Heart left ventricle (tissue), 16 donors: Measurements from ENCODE around the gene POU5F1. TPM values are rescaled to one million over a fixed set of nuclear protein-coding genes. Genes with fewer than 3 reads are reported as not detected.

ENCODE experiments used
- ATAC-seq, 4 donors: fragments of 200-7000 bp; cut with Tn5 transposase; one replicate each; pipeline ENCODE4 v1.9.1; 2020 to 2022; ENCODE audit warnings: moderate library complexity in 4 of 4, mild to moderate bottlenecking in 3 of 4, moderate number of reproducible peaks in 1 of 4
- DNase-seq, 5 donors: peaks; one replicate each; pipeline ENCODE4 v3.0.0-alpha.2; 2020
- H3K27ac ChIP-seq, 12 donors: fragments of 200-600 bp; sonication (generic) in 4 of 12; one replicate each; pipeline versions ENCODE4 v1.5.0 to v1.8.0; 2016 to 2022; ENCODE audit warnings: mild to moderate bottlenecking in 2 of 12
- H3K27me3 ChIP-seq, 9 donors: fragments of 200-600 bp; sonication (generic) in 2 of 9; one replicate each; pipeline versions ENCODE4 v1.5.1 to v1.8.0; 2016 to 2022; ENCODE audit warnings: mild to moderate bottlenecking in 3 of 9
- H3K36me3 ChIP-seq, 9 donors: fragments of 200-600 bp; sonication (generic) in 2 of 9; one replicate each; pipeline versions ENCODE4 v1.5.0 to v1.8.0; 2018 to 2022; ENCODE audit warnings: mild to moderate bottlenecking in 2 of 9
- H3K4me1 ChIP-seq, 12 donors: fragments of 200-600 bp; sonication (generic) in 4 of 12; one replicate each; pipeline versions ENCODE4 v1.5.0 to v1.8.0; 2016 to 2022; ENCODE audit warnings: mild to moderate bottlenecking in 3 of 12
- H3K4me3 ChIP-seq, 12 donors: fragments of 200-600 bp; sonication (generic) in 4 of 12; one replicate each; pipeline versions ENCODE4 v1.5.0 to v1.8.0; 2017 to 2022; ENCODE audit warnings: mild to moderate bottlenecking in 9 of 12, moderate library complexity in 4 of 12
- H3K9me3 ChIP-seq, 12 donors: fragments of 200-600 bp; sonication (generic) in 4 of 12; one replicate each; pipeline versions ENCODE4 v1.5.0 to v1.8.0; 2016 to 2022; ENCODE audit warnings: mild to moderate bottlenecking in 1 of 12
- CTCF ChIP-seq, 12 donors: fragments of 200-600 bp; sonication (generic) in 4 of 12; IDR thresholded peaks; one replicate each; pipeline versions ENCODE4 v1.5.0 to v1.8.0; 2018 to 2022; ENCODE audit warnings: antibody characterized with exemption in 12 of 12, mild to moderate bottlenecking in 5 of 12
- POLR2A ChIP-seq, 2 donors: fragments of 450-650 bp; IDR thresholded peaks; one replicate each; pipeline ENCODE4 v1.6.1; 2017; ENCODE audit warnings: antibody characterized with exemption in 2 of 2, mild to moderate bottlenecking in 2 of 2, moderate library complexity in 2 of 2
- WGBS, 4 donors: extraction: QIAGEN DNeasy Blood & Tissue Kit in 2 of 4; methylation state at CpG; one replicate each; pipeline versions ENCODE4 v1.1.5 to v1.1.7; 2013 to 2018; 5-methylcytosine and 5-hydroxymethylcytosine counted together
- intact Hi-C, 10 donors: fragments of 100-400 bp; cut with DNase I; formaldehyde crosslinking; loops; one replicate each; pipeline versions ENCODE4 v1.11.1 to v1.14.2; 2022
- polyA plus RNA-seq, 2 donors: library from polyadenylated mRNA; stranded (reverse); fragments of 200-250 nt; gene quantifications; one replicate each; pipeline ENCODE4 v1.2.3, GENCODE V29; 2013
- total RNA-seq, 9 donors: library from RNA; depleted of rRNA in 2 of 9; stranded (reverse); fragments of >200 nt in 2 of 9; fragmentation: NEBNext Ultra II Directional in 3 of 9; extraction: Animal tissue kit (Norgen Biotek cat#: 25700) in 3 of 9; gene quantifications; one replicate each; pipeline versions ENCODE4 v1.1.0 to v1.2.4, GENCODE V29; 2016 to 2023
- donor health status: ischemic (EF 13 %, LVEDD 7.1; RV severe dilation, severe dysfunction).
- donor health status: healthy with polysubstance abuse.
- donor health status: DM: no; HTN: yes; CAD: no.
- donor health status: DM: no; HTN: no; CAD: no.
- donor health status: ischemic (EF 25% LVEDD 6.9; RV normal size, moderate dysfunction).
- donor health status: ischemic (EF 25% LVEDD 5.7; RV mildly dilated, moderate dysfunction).
- donor health status: healthy.
- donor health status: DM: yes; HTN: yes; CAD: no.
- donor health status: ischemic (EF 35%, LVEDD 5.7; RV mildly dilated, moderate dysfunction).
- donor health status: nonischemic (EF 11% LVEDD 7.7; RV severe dilation, severe dysfunction).
- donor health status: DM: yes; HTN: yes; CAD: no.
- donor health status: PGD.
- donor health status: ischemic (EF 29% LVEDD 5.4; RV normal size, mild dysfunction).
- donor health status: nonischemic (EF 23%, LVEDD 6.1; RV moderate dilation, normal function).

POU5F1 gene
- total and polyA plus RNA-seq, 11 donors = 0.16 to 1.3 (median 0.52) TPM; not detected in 1

GRCh38 chr6:31158140-31158862 is 12.2 kb downstream of the POU5F1 start, which contains the start of gene TCF19:
TSS of gene TCF19 (plus strand) at chr6:31158589. CDS start at chr6:31159470, 881 bp downstream.
- no peaks in the 10 kb centered on the region for H3K27me3 ChIP-seq
- peak within 1 kb of the TSS in 11 of 12 donors; percentile 33 to 83 (median 59) for H3K27ac ChIP-seq
- H3K9me3 ChIP-seq = no peaks in the 10 kb centered on the region
- H3K4me1 ChIP-seq = peaks cover 0 to 26% (median 15%) of the 10 kb centered on the region in 12 donors
- TF ChIP-seq CTCF (IDR thresholded peaks at IDR 0.05) = no peak
- peak in 1 of 2 donors; percentile 58 for TF ChIP-seq POLR2A (IDR thresholded peaks at IDR 0.05)
- 0% methylated on average over 37 to 65 of the region's 65 CpGs for WGBS, 4 donors
- H3K4me3 ChIP-seq = peak within 1 kb of the TSS; percentile 52 to 87 (median 68)
- peaks cover 0 to 32% (median 19%) of the 10 kb centered on the region in 9 donors for H3K36me3 ChIP-seq
- intact Hi-C loops = loop anchor here in 1 of 10 donors (1.0 kb wide), 1 partner anchor 15 kb away; no protein-coding TSS in a partner anchor
- DNase-seq (peak; percentile 99), ATAC-seq (peak; percentile 97 to 99 (median 98))

- H3K27me3 ChIP-seq = no peaks in the 10 kb centered on the region
- H3K27ac ChIP-seq = peak within 1 kb of the TSS in 11 of 12 donors; percentile 33 to 83 (median 59)
- H3K4me1 ChIP-seq = peaks cover 0 to 26% (median 15%) of the 10 kb centered on the region in 12 donors
- peaks cover 0 to 32% (median 13%) of the 10 kb centered on the region in 9 donors for H3K36me3 ChIP-seq
- DNase-seq (peak in 1 of 5 donors; percentile 14), ATAC-seq (peak in 3 of 4 donors; percentile 8 to 31 (median 12))
- WGBS, 4 donors = 8 to 15% (median 11%) methylated on average over 14 of the region's 14 CpGs
- peak within 1 kb of the TSS; percentile 52 to 87 (median 68) for H3K4me3 ChIP-seq
- H3K9me3 ChIP-seq = no peaks in the 10 kb centered on the region
- intact Hi-C loops = loop anchor here in 1 of 10 donors (1.0 kb wide), 1 partner anchor 14 kb away; no protein-coding TSS in a partner anchor
- TF ChIP-seq POLR2A (IDR thresholded peaks at IDR 0.05) (no peak), CTCF (IDR thresholded peaks at IDR 0.05) (no peak)
Measured at GRCh38 chr6:31157513-31158139, 12.9 kb downstream of the POU5F1 start, which contains the start of gene CCHCR1. TSS of gene CCHCR1 (minus strand) at chr6:31157802. CDS start at chr6:31157600, 202 bp downstream.

GRCh38 chr6:31156641-31157040 is 13.8 kb downstream of the POU5F1 start:
- 93 to 99% (median 94%) methylated on average over 7 of the region's 7 CpGs for WGBS, 4 donors
- H3K4me3 ChIP-seq = no peak overlapping the region
- DNase-seq (peak in 1 of 5 donors; percentile 13), ATAC-seq (no peak)
- peaks cover 0 to 26% (median 15%) of the 10 kb centered on the region in 12 donors for H3K4me1 ChIP-seq
- H3K27me3 ChIP-seq = no peaks in the 10 kb centered on the region
- TF ChIP-seq POLR2A (IDR thresholded peaks at IDR 0.05) (no peak), CTCF (IDR thresholded peaks at IDR 0.05) (no peak)
- intact Hi-C loops = no loop called here
- no peak overlapping the region for H3K27ac ChIP-seq
- H3K9me3 ChIP-seq = no peaks in the 10 kb centered on the region
- H3K36me3 ChIP-seq = peaks cover 0 to 32% (median 12%) of the 10 kb centered on the region in 9 donors

DNA sequence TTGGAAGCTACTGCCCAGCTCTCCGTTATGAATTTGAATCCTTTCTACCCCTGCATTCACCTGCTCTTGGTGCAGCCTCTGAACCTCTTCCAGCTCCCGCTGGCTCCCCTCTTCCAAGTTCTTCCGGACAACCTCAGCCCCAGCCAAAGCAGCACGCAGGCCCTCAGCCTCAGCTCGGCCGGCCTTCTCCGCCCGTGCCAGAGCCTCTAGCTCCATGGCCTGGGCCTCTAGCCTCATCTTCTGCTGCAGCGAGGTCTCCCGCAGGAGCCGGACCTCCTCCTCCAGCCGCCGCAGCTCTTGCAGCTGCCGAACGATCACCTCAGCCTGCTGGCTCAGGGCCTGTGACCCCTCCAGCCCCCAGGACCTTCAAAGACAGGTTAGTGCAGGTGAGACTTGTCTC is 16.0 kb downstream of the POU5F1 start:
- no peaks in the 10 kb centered on the region for H3K9me3 ChIP-seq
- TF ChIP-seq CTCF (IDR thresholded peaks at IDR 0.05) (no peak), POLR2A (IDR thresholded peaks at IDR 0.05) (no peak)
- H3K36me3 ChIP-seq = peaks cover 0 to 35% (median 21%) of the 10 kb centered on the region in 9 donors
- ATAC-seq = no peak
- H3K4me1 ChIP-seq = peaks cover 0 to 21% (median 13%) of the 10 kb centered on the region in 12 donors
- no peaks in the 10 kb centered on the region for H3K27me3 ChIP-seq
- 87 to 97% (median 94%) methylated on average over 15 of the region's 15 CpGs for WGBS, 4 donors
- H3K27ac ChIP-seq = no peak overlapping the region
- H3K4me3 ChIP-seq = no peak overlapping the region
- intact Hi-C loops = no loop called here
- peak in 1 of 5 donors; percentile 9 for DNase-seq
